Measurements from ENCODE around the gene PRIM2.
"Not testable (repeated sequence)": the region's sequence is repeated elsewhere in the genome, so short reads cannot be mapped to it uniquely, and the experiment has no call there.

PRIM2 gene

GRCh38 chr6:57449496-57450066, 132.2 kb downstream of the PRIM2 start:
- not testable (repeated sequence) for DNase-seq

- DNase-seq: not testable (repeated sequence)
Measured at GRCh38 chr6:57459781-57460180, 142.4 kb downstream of the PRIM2 start.

- not testable (repeated sequence) for DNase-seq
Measured at GRCh38 chr6:57461022-57461421, 143.6 kb downstream of the PRIM2 start.

- not testable (repeated sequence) for DNase-seq
Measured at GRCh38 chr6:57463809-57464208, 146.4 kb downstream of the PRIM2 start.

GRCh38 chr6:57465968-57466367, 148.5 kb downstream of the PRIM2 start:
- not testable (repeated sequence) for DNase-seq

GRCh38 chr6:57469072-57469471, 151.6 kb downstream of the PRIM2 start:
- DNase-seq: no peak

- DNase-seq: not testable (repeated sequence)
Measured at GRCh38 chr6:57470148-57470547, 152.7 kb downstream of the PRIM2 start.

GRCh38 chr6:57471314-57471864, 154.0 kb downstream of the PRIM2 start:
- DNase-seq: not testable (repeated sequence)

- DNase-seq: not testable (repeated sequence)
Measured at GRCh38 chr6:57472861-57473362, 155.5 kb downstream of the PRIM2 start.

- DNase-seq: not testable (repeated sequence)
Measured at GRCh38 chr6:57474862-57475475, 157.5 kb downstream of the PRIM2 start.

- DNase-seq: not testable (repeated sequence)
Measured at GRCh38 chr6:57475656-57476055, 158.2 kb downstream of the PRIM2 start.

GRCh38 chr6:57480194-57480593, 162.8 kb downstream of the PRIM2 start:
- not testable (repeated sequence) for DNase-seq

GRCh38 chr6:57481121-57481520, 163.7 kb downstream of the PRIM2 start:
- not testable (repeated sequence) for DNase-seq

GRCh38 chr6:57482471-57482870, 165.0 kb downstream of the PRIM2 start:
- not testable (repeated sequence) for DNase-seq

- not testable (repeated sequence) for DNase-seq
Measured at GRCh38 chr6:57486494-57487081, 169.2 kb downstream of the PRIM2 start.

GRCh38 chr6:57488551-57488950, 171.1 kb downstream of the PRIM2 start:
- DNase-seq: not testable (repeated sequence)

- not testable (repeated sequence) for DNase-seq
Measured at GRCh38 chr6:57489887-57490286, 172.5 kb downstream of the PRIM2 start.

GRCh38 chr6:57491795-57492194, 174.4 kb downstream of the PRIM2 start:
- not testable (repeated sequence) for DNase-seq

GRCh38 chr6:57496251-57496650, 178.8 kb downstream of the PRIM2 start:
- not testable (repeated sequence) for DNase-seq

GRCh38 chr6:57500368-57501021, 183.1 kb downstream of the PRIM2 start:
- not testable (repeated sequence) for DNase-seq

- DNase-seq: not testable (repeated sequence)
Measured at GRCh38 chr6:57502387-57502786, 185.0 kb downstream of the PRIM2 start.

- not testable (repeated sequence) for DNase-seq
Measured at GRCh38 chr6:57505251-57505650, 187.8 kb downstream of the PRIM2 start.

GRCh38 chr6:57510390-57510789, 193.0 kb downstream of the PRIM2 start:
- DNase-seq: not testable (repeated sequence)
